ENCODE results near the gene RFX8.
"Not testable (repeated sequence)": the region's sequence is repeated elsewhere in the genome, so short reads cannot be mapped to it uniquely, and the experiment has no call there.

RFX8 gene

GRCh38 chr2:101509499-101510284, 34.8 kb upstream of the RFX8 start:
- 92 to 94% methylated on average over 6 to 7 of the region's 8 CpGs for WGBS, 2 experiments (ENCODE audit: insufficient coverage in 2 of 2)
- H3K4me1 ChIP-seq (ENCODE audit: control insufficient read depth, insufficient read depth, low read length, poor library complexity, severe bottlenecking): no peaks in the 10 kb centered on the region
- H3K9me3 ChIP-seq (ENCODE audit: control insufficient read depth, low read length): peaks cover 8% of the 10 kb centered on the region
- H3K27ac ChIP-seq (ENCODE audit: low read depth, low read length, severe bottlenecking): no peak overlapping the region
- H3K36me3 ChIP-seq (ENCODE audit: control insufficient read depth, insufficient read depth, low read length): no peaks in the 10 kb centered on the region
- H3K4me3 ChIP-seq (ENCODE audit: extremely low read depth, insufficient read depth, low read length, poor library complexity, severe bottlenecking): no peak overlapping the region

- Histone ChIP-seq H3K36me3 (ENCODE audit: control insufficient read depth, insufficient read depth, low read length) (no peaks in the 10 kb centered on the region), H3K9me3 (ENCODE audit: control insufficient read depth, low read length) (peaks cover 8% of the 10 kb centered on the region), H3K4me3 (ENCODE audit: extremely low read depth, insufficient read depth, low read length, poor library complexity, severe bottlenecking) (no peak overlapping the region), H3K4me1 (ENCODE audit: control insufficient read depth, insufficient read depth, low read length, poor library complexity, severe bottlenecking) (no peaks in the 10 kb centered on the region), H3K27ac (ENCODE audit: low read depth, low read length, severe bottlenecking) (no peak overlapping the region)
- 93 to 94% methylated on average over 4 to 5 of the region's 5 CpGs for WGBS, 2 experiments (ENCODE audit: insufficient coverage in 2 of 2)
Measured at GRCh38 chr2:101508636-101509035, 33.7 kb upstream of the RFX8 start.

GRCh38 chr2:101505276-101505675, 30.4 kb upstream of the RFX8 start:
- H3K36me3 ChIP-seq (ENCODE audit: control insufficient read depth, insufficient read depth, low read length); H3K4me3 ChIP-seq (ENCODE audit: extremely low read depth, insufficient read depth, low read length, poor library complexity, severe bottlenecking); H3K4me1 ChIP-seq (ENCODE audit: control insufficient read depth, insufficient read depth, low read length, poor library complexity, severe bottlenecking); H3K27ac ChIP-seq (ENCODE audit: low read depth, low read length, severe bottlenecking); H3K9me3 ChIP-seq (ENCODE audit: control insufficient read depth, low read length): not testable (repeated sequence)
- 100% methylated on average over 1 of the region's 4 CpGs; no CpG with 5 or more reads in 1 of the 2 experiments for WGBS, 2 experiments (ENCODE audit: insufficient coverage in 2 of 2)

GRCh38 chr2:101504744-101505143, 29.8 kb upstream of the RFX8 start:
- H3K27ac ChIP-seq (ENCODE audit: low read depth, low read length, severe bottlenecking); H3K4me3 ChIP-seq (ENCODE audit: extremely low read depth, insufficient read depth, low read length, poor library complexity, severe bottlenecking); H3K9me3 ChIP-seq (ENCODE audit: control insufficient read depth, low read length); H3K4me1 ChIP-seq (ENCODE audit: control insufficient read depth, insufficient read depth, low read length, poor library complexity, severe bottlenecking); H3K36me3 ChIP-seq (ENCODE audit: control insufficient read depth, insufficient read depth, low read length): not testable (repeated sequence)
- 83 to 100% methylated on average over 1 to 4 of the region's 8 CpGs for WGBS, 2 experiments (ENCODE audit: insufficient coverage in 2 of 2)

- Histone ChIP-seq H3K9me3 (ENCODE audit: control insufficient read depth, low read length) (no peaks in the 10 kb centered on the region), H3K4me1 (ENCODE audit: control insufficient read depth, insufficient read depth, low read length, poor library complexity, severe bottlenecking) (no peaks in the 10 kb centered on the region), H3K36me3 (ENCODE audit: control insufficient read depth, insufficient read depth, low read length) (no peaks in the 10 kb centered on the region), H3K4me3 (ENCODE audit: extremely low read depth, insufficient read depth, low read length, poor library complexity, severe bottlenecking) (no peak overlapping the region), H3K27ac (ENCODE audit: low read depth, low read length, severe bottlenecking) (no peak overlapping the region)
- WGBS, 2 experiments (ENCODE audit: insufficient coverage in 2 of 2): 73 to 89% methylated on average over 3 to 4 of the region's 5 CpGs
Measured at GRCh38 chr2:101502095-101502494, 27.2 kb upstream of the RFX8 start.

GRCh38 chr2:101501443-101501842, 26.5 kb upstream of the RFX8 start:
- Histone ChIP-seq H3K9me3 (ENCODE audit: control insufficient read depth, low read length) (no peaks in the 10 kb centered on the region), H3K36me3 (ENCODE audit: control insufficient read depth, insufficient read depth, low read length) (no peaks in the 10 kb centered on the region), H3K27ac (ENCODE audit: low read depth, low read length, severe bottlenecking) (no peak overlapping the region), H3K4me3 (ENCODE audit: extremely low read depth, insufficient read depth, low read length, poor library complexity, severe bottlenecking) (no peak overlapping the region), H3K4me1 (ENCODE audit: control insufficient read depth, insufficient read depth, low read length, poor library complexity, severe bottlenecking) (no peaks in the 10 kb centered on the region)
- WGBS, 2 experiments (ENCODE audit: insufficient coverage in 2 of 2): 67 to 86% methylated on average over 1 to 2 of the region's 3 CpGs

- H3K36me3 ChIP-seq (ENCODE audit: control insufficient read depth, insufficient read depth, low read length): no peaks in the 10 kb centered on the region
- no peaks in the 10 kb centered on the region for H3K4me1 ChIP-seq (ENCODE audit: control insufficient read depth, insufficient read depth, low read length, poor library complexity, severe bottlenecking)
- no peaks in the 10 kb centered on the region for H3K9me3 ChIP-seq (ENCODE audit: control insufficient read depth, low read length)
- no peak overlapping the region for H3K4me3 ChIP-seq (ENCODE audit: extremely low read depth, insufficient read depth, low read length, poor library complexity, severe bottlenecking)
- 89 to 94% methylated on average over 4 to 5 of the region's 5 CpGs for WGBS, 2 experiments (ENCODE audit: insufficient coverage in 2 of 2)
- H3K27ac ChIP-seq (ENCODE audit: low read depth, low read length, severe bottlenecking): no peak overlapping the region
Measured at GRCh38 chr2:101500860-101501259, 25.9 kb upstream of the RFX8 start.

GRCh38 chr2:101500180-101500579, 25.3 kb upstream of the RFX8 start:
- Histone ChIP-seq H3K36me3 (ENCODE audit: control insufficient read depth, insufficient read depth, low read length) (no peaks in the 10 kb centered on the region), H3K9me3 (ENCODE audit: control insufficient read depth, low read length) (no peaks in the 10 kb centered on the region), H3K4me1 (ENCODE audit: control insufficient read depth, insufficient read depth, low read length, poor library complexity, severe bottlenecking) (no peaks in the 10 kb centered on the region), H3K4me3 (ENCODE audit: extremely low read depth, insufficient read depth, low read length, poor library complexity, severe bottlenecking) (no peak overlapping the region), H3K27ac (ENCODE audit: low read depth, low read length, severe bottlenecking) (no peak overlapping the region)
- 92 to 100% methylated on average over 1 to 2 of the region's 2 CpGs for WGBS, 2 experiments (ENCODE audit: insufficient coverage in 2 of 2)

GRCh38 chr2:101496279-101496678, 21.4 kb upstream of the RFX8 start:
- Histone ChIP-seq H3K36me3 (ENCODE audit: control insufficient read depth, insufficient read depth, low read length) (no peaks in the 10 kb centered on the region), H3K27ac (ENCODE audit: low read depth, low read length, severe bottlenecking) (no peak overlapping the region), H3K4me1 (ENCODE audit: control insufficient read depth, insufficient read depth, low read length, poor library complexity, severe bottlenecking) (no peaks in the 10 kb centered on the region), H3K9me3 (ENCODE audit: control insufficient read depth, low read length) (no peaks in the 10 kb centered on the region), H3K4me3 (ENCODE audit: extremely low read depth, insufficient read depth, low read length, poor library complexity, severe bottlenecking) (no peak overlapping the region)
- 82% methylated on average over 3 of the region's 4 CpGs; no CpG with 5 or more reads in 1 of the 2 experiments for WGBS, 2 experiments (ENCODE audit: insufficient coverage in 2 of 2)

GRCh38 chr2:101492936-101493473, 18.1 kb upstream of the RFX8 start:
- Histone ChIP-seq H3K36me3 (ENCODE audit: control insufficient read depth, insufficient read depth, low read length) (no peaks in the 10 kb centered on the region), H3K27ac (ENCODE audit: low read depth, low read length, severe bottlenecking) (no peak overlapping the region), H3K9me3 (ENCODE audit: control insufficient read depth, low read length) (no peaks in the 10 kb centered on the region), H3K4me3 (ENCODE audit: extremely low read depth, insufficient read depth, low read length, poor library complexity, severe bottlenecking) (no peak overlapping the region), H3K4me1 (ENCODE audit: control insufficient read depth, insufficient read depth, low read length, poor library complexity, severe bottlenecking) (no peaks in the 10 kb centered on the region)
- 85 to 89% methylated on average over 3 of the region's 6 CpGs for whole genome bisulfite sequencing, 2 experiments (ENCODE audit: insufficient coverage in 2 of 2)

- Histone ChIP-seq H3K4me3 (ENCODE audit: extremely low read depth, insufficient read depth, low read length, poor library complexity, severe bottlenecking) (no peak overlapping the region), H3K27ac (ENCODE audit: low read depth, low read length, severe bottlenecking) (no peak overlapping the region)
- WGBS, 2 experiments (ENCODE audit: insufficient coverage in 2 of 2): 94 to 96% methylated on average over 3 of the region's 5 CpGs
Measured at GRCh38 chr2:101486994-101487393, 12.1 kb upstream of the RFX8 start.

More at GRCh38 chr2:101486994-101487393, 12.1 kb upstream of the RFX8 start:
- Histone ChIP-seq H3K4me1 (ENCODE audit: control insufficient read depth, insufficient read depth, low read length, poor library complexity, severe bottlenecking) (no peaks in the 10 kb centered on the region), H3K9me3 (ENCODE audit: control insufficient read depth, low read length) (no peaks in the 10 kb centered on the region), H3K36me3 (ENCODE audit: control insufficient read depth, insufficient read depth, low read length) (no peaks in the 10 kb centered on the region)
